Measurements from ENCODE around the gene MYO1H.
"Not testable (repeated sequence)": the region's sequence is repeated elsewhere in the genome, so short reads cannot be mapped to it uniquely, and the experiment has no call there.

The MYO1H gene, protein sequence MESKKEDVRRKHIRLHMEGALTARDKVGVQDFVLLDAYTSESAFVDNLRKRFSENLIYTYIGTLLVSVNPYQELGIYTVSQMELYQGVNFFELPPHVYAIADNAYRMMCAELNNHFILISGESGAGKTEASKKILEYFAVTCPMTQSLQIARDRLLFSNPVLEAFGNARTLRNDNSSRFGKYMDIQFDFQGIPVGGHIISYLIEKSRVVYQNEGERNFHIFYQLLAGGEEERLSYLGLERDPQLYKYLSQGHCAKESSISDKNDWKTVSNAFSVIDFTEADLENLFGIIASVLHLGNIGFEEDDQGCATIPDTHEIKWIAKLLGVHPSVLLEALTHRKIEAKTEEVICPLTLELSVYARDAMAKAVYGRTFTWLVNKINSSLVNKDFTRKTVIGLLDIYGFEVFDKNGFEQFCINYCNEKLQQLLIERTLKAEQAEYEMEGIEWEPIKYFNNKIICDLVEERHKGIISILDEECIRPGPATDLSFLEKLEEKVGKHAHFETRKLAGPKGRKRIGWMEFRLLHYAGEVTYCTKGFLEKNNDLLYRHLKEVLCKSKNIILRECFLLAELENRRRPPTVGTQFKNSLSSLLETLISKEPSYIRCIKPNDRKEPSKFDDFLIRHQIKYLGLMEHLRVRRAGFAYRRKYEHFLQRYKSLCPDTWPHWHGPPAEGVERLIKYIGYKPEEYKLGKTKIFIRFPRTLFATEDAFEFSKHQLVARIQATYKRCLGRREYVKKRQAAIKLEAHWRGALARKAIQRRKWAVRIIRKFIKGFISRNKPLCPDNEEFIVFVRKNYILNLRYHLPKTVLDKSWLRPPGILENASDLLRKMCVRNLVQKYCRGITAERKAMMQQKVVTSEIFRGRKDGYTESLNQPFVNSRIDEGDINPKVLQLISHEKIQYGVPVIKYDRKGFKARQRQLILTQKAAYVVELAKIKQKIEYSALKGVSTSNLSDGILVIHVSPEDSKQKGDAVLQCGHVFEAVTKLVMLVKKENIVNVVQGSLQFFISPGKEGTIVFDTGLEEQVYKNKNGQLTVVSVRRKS

DNA sequence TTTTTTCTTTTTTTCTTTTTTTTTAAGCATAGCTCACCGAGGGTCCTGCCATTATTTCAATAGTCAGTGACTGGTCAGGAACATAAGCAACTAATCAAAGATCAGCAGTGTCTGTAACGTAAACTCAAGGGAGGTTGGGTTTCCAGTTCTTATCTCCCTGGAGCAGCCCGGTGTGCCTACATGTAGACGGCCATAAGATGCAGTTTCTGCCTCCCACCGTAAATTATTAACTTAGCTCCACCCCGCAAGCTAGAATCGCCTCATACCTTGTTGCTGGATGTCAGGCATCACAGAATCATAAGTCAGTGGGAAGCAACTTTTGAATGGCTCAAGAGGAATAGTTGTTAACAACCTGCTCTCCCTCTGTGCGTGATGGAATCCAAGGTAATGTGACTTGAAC lies at the start of gene MYO1H:
MYO1H (plus strand) TSS at position 312 of the 400 bp plus-strand sequence; CDS start at position 373, 61 bp downstream.
- DNase-seq (ENCODE audit: low spot score): no peak

DNA sequence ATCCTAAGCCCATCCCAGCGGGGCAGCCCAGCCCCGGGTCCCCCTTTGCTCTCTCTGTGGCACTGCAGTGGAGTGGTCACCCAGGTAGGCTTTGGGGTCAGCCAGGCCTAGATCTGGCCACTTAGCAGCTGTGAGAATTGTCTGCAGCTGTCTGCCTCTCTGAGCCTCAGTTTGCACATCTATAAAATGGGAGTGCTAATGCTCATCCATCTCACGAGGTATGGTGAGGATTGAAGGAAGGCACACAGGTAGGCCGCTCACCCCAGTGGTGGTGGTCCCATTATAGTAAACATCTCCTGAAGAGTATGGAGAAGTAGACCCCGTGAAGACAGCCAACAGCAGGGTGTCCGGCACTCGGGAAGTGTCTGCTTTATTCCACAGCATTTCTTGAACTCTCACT lies 47.9 kb upstream of the MYO1H start:
- no peak for DNase-seq (ENCODE audit: low spot score)

DNA sequence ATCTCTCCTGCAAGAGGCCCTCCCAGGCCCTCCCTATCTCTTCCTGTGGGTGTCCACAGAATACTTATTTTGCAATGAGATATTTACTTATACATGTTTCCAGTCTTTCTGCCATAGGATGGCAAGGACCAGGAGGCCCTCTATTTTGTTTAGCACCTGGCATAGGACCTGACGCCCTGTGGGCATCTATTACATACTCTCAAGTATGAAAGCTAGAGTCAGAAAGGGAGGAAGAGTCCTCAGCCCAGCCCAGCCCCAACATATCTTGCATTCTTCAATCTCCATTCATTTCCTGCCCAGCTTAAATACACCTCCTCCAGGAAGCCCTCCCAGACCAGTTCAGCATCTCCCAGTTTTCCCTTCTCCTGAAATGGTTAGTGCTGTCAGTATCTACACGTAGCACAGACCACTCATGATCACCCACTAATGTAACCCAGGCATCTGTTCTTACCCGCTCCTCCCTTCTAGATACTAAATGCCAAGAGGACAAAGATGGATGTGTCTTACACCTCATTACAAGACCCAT lies 46.0 kb upstream of the MYO1H start:
- DNase-seq (ENCODE audit: low spot score): no peak

DNA sequence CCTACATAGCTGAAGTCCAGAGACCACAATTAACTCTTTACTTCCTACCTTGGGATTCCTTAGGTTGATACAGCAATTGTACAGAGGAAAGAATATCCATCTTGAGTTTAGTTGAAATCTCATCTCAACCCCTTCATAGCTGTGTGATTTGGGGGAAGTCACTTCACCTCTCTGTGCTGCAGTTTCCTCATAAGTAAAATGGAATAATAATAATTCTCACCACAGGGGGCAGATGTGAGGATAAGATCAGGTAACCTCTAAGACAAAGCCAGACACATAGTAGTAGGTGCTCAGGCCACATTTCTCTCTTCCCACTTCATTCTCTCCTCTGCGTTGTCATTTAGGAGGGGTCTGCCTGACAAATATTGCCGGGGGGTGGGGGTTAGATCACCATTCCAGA lies 45.3 kb upstream of the MYO1H start:
- no peak for DNase-seq (ENCODE audit: low spot score)

DNA sequence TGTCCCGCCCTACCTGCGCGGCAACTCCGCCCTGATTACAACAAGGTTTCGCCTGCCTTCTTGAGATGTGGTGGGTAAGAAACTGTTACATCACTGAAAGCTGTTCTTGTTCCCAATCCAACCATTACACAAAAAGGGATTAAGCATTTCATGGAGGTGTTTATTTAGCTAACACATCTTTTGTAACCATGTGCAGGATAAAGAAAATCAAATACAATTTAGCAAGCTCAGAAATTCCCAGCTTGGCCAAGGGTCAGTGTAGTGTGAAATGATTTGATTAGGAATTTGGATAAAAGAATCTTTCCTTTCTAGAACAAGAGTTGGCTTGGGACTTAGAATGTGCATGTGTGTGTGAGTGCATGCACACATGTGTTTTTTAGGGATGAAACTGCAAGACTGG lies 44.9 kb upstream of the MYO1H start:
- no peak for DNase-seq (ENCODE audit: low spot score)

DNA sequence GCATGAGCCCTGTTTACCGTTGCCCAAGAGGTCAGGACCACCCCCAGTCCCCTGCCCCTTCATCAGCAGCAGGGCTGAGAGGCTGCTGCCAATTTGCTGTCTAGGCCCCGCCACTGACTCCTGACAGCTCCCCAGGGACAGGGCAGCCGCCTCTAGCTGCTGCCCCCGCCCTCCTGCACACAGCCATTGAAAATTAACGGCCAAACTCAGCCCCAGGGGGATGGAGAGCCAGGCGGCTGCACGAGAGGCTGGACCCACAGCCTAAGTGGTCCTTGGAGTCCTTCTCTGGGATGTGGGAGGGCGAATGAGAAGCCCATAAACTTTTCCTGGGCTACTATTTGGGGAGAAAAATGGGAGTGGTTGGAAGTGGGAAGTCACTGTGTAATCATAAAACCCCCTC lies 43.2 kb upstream of the MYO1H start:
- no peak for DNase-seq (ENCODE audit: low spot score)

DNA sequence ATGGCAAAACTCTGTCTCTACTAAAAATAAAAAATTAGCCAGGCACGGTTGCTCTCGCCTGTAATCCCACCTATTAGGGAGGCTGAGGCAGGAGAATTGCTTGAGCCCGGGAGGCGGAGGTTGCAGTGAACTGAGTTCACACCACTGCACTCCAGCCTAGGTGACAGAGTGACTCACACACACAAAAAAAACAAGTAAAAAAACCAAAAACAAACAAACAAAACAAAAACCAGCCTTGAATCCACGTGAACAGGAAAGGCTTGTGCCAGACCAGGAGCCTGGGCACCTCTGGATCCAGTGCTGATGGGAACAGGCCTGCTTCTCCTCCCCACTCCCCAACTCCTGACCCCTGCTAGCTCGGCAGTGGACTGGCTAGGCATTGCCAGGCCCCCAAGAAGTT lies 42.2 kb upstream of the MYO1H start:
- no peak for DNase-seq (ENCODE audit: low spot score)

DNA sequence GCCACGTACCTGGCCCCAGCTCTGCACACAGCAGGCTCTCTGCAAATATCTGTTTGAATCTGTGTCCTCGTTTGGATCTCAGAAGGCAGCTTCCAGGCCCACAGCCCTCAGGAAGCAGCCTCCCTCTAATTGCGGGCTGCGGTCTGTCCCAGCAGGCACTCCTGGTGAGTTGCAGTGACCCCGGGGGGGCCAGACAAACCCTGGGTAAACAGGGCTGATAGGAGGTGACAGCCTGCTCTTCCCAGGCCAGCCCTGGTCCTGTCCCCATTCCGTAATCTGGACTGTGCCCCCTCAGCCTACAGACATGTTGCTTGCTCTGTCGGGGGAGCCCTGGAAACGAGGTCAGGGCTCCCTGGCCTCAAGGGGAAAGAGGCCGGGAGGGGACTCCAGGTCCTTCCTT lies 40.6 kb upstream of the MYO1H start:
- DNase-seq (ENCODE audit: low spot score): no peak

DNA sequence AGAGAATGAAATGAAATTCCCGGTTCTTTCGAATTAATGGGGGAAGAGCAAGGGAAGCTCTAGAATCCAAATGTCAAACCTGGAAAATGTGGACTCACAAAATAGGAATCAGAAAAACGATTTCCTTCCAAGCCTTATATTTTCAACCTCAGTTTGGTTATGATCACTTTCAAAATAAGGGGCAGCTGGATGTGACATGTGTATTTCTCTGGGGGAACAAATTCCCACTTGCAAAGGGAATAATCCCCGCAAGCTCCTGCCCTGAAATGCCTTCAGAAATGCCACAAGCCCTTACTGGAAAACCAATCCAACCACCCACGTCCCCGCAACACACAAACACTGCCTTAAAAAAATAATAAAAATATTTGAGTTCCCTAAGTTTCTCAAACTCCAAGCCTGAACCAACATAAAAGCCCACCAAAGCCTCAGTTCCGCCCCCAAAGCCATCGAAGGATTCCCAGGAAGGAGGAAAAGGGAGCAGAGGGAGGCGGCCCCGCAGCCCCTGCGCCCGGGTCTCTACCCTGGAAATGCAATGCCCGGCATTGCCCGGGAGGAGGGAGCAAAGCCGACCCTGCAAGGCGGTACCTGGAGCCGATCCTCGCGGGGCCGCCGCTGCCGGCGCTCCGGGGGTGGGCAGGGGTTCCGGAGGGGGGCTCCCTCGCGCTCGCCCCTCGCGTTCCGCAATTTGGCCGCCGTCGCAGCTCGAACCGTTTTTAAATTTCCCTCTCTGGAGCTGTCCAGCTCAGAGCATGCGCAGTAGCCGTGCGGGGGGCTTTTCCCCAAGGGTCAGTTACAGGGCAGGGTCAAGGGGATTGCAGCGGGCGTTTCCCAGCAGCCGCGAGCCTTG lies 38.9 kb upstream of the MYO1H start, which contains the start of gene FOXN4:
FOXN4 (minus strand) TSS at position 751 of the 847 bp plus-strand sequence. CDS start 963 bp downstream, outside the sequence.
- DNase-seq (ENCODE audit: low spot score): no peak

DNA sequence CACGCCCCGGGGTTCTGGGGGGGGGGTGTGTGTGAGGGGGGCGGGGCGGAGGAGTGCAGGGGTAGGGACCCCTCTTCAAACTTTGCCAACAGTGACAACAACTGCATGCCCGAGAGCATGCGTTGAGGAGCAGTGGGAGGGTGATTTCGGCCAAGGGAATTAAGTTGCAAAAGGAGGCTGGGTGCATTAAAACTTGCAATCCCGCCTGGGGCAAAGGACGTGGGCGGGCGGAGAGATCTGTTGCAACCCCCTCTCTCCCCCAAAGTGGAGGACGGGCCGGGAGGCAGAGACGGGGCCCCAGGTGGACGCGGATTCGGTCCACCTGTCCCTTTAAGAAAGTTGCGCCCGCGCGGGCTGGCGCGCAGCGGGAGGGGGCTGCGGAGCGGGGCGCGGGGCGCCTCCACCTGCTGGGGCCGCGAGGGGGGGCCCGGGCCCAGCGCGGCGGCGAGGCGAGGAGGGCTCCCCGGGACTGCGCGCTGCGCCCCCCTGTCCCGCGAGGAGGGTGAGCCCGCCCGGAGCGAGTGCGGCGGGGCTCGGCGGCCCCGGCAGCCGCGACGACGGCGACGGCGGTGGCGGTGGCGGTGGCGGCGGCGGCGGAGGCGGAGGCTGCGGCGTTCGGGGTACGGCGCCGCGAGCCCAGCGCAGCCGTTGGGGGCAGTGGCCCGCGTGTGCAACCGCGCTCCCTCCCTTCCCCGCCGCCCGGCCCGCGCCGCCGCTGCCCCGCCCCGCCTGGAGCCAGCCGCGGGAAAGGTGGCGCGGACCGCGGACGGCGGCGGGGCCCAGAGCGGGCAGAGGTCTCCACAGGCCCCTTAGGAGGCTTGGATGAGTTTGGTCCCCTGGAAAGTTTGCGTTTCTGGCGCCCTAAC lies 38.1 kb upstream of the MYO1H start:
- DNase-seq (ENCODE audit: low spot score): peak; percentile 21

DNA sequence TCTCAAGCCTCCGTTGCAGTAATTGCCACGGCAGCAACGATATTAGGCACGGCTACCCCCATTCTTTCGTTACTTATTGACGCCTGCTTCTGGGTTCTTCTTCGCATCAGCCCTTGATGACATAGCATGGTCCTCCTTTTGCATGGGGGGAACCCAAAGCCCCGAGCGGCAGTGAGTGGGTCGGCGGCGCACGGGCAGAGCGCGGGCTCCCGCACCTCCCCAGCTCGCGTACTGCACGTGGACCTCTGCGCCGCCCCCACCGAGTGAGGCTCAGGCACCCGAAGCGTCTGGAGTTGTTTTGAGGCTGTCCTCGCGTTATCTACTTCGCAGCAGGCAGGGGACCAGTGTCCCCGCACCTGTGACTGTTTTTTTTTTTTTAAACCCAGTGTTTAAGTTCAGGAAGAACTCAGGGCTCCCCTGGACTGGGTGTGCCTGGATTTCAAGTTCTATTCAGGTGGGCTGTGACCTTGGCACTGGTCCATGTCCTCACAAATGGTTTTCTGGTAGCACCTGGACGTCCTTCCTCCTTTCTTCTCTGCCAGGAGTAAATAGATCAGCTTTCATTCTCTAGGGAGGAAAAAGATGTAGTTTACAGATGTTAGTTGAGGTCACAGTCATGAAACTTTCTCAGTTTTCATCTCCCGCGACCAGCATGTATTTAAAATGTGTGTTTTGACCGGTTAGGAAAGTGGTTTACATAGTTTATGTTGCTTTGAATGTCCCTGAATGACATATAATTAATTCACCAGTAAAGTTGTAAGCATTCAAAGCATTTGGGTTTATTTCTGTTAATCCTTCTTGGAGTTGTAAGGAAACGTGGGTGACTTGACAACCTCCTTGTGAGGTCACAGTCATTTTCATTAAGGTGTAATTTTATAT lies 37.2 kb upstream of the MYO1H start:
- DNase-seq (ENCODE audit: low spot score): peak; percentile 16

DNA sequence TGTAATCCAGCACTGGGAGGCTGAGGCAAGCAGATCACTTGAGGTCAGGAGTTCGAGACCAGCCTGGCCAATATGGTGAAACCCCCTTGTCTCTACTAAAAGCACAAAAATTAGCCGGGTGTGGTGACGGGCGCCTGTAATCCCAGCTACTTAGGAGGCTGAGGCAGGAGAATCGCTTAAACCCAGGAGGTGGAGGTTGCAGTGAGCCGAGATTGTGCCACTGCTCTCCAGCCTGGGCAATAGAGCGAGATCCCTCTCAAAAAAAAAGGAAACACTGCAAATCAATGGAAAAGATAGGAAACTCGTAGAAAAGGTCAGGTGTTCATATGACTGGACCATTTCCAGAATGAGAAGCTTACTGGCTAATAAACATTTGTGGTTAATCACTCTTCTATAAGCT lies 26.4 kb upstream of the MYO1H start:
- not testable (repeated sequence) for DNase-seq (ENCODE audit: low spot score)

DNA sequence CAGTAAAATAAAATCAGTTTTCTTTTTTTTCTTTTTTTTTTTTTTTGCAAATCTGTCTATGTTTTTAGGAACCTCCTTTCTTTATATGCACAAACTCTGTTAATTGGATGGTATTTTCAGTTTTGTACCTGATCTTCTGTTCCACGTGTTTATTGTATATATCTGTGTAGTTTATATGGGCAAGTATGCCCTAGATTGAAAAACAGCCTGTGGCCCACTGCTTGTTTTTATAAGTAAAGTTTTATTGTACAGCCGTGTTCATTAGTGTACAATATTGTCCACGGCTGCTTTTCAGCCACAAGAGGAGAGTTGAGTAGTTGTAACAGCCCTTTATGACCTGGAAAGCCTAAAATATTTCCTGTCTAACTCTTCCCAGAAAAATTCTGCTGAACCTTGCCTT lies 18.7 kb upstream of the MYO1H start:
- no peak for DNase-seq (ENCODE audit: low spot score)

DNA sequence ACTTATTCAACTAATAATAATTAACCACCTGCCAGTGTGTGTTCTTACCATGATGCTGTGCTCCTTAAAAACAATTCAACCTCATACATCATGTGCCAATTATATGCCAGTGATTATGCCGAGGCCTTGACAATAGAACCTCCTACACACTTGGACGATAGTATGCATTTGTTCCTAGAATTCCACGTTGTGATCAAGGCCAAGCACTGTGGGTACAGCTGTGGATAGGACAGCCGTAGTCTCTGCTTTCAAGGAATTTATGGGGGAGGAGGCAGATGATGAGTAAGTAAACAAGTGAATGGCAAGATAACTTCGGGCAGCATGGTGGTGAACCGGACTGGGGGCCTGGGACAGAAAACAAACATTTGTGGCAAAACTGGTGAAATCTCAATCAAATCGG lies 18.0 kb upstream of the MYO1H start:
- no peak for DNase-seq (ENCODE audit: low spot score)

DNA sequence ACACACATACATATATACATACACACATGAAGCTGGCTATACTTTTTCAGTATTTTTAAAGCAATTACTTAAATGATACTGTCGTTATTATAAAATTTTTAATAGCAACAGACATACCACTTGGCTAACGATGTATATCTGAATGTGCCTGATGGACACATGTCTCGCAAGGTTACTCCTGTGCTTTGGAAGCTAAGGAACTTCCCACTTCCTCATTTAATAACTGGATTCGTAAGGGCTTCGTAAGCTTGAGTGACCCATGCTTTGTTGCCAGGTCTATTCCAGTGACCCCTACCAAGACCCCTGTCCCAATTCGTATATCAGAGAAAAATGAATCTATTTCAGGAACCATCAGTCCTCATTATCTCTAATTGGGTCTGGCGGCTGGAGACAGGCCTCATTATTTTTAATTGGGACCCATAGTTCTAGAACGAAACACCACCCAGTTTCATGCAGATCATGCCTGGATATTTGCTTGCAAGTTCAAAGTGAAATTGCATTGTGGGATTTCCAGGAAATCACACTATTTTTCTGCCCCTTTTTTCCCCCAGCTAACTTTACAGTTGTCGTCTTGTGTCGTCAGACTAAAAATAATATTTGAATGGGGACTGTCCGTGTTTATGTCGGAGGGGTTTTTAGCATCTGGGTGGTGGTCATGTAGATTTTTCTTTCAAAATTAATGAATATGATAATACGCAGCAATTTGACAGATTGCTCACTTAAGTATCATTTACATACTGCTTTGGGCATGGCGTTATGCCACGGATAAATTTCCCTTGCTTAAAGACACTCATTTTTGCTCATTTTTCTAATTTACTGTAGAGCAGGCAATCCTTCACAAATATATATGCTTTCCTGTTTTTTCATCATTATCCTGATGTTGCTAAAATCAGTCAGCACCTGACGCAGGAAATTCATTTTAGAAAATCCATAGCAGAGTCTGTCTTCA lies 17.1 kb upstream of the MYO1H start:
- no peak for DNase-seq (ENCODE audit: low spot score)

DNA sequence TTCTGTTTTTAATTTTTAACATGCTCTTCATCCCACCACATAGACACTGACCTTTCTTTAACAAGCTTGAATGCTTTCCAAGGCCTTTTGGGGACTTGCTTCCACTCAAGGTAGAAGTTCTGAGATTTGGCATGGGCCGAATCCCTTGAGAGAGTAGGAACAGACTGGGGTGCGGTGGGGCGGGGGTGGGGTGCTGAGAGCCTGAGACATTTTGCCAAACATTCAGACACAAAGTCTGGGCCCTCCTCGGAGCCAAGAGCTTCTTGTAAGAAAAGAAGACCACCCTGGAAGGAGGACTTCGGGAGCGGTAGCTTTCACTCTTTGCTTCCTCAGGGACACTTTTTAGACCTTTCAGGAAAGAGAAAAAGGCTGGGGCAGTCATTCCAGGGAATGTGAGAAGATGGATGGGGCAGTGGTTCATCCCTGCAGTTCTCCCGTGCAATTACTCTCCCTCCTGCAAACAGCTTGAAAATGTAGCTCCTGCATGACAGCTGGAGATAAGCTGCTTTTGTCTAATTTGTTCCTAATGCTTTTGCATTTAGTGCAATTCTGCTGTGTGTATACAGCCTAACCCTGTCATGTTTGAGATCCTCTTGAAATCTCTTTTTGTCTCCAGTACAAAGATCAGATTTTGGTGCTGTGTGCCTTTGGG lies 16.3 kb upstream of the MYO1H start:
- no peak for DNase-seq (ENCODE audit: low spot score)

DNA sequence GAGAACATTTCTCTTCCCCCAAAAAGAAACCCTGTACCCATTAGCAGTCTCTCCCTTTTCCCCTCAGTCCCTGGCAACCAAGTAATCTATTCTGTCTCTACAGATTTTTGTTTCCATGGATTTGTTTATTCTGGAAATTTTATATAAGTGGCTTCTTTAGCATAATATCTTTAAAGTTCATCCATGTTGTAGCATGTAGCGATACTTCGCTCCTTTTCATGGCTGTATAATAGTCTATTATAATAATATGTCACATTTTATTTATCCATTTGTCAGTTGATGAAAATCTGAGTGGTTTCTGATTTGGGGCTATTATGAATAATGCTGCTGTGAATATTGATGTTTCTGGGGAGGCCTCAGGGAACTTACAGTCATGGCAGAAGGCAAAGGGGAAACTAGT lies 12.8 kb upstream of the MYO1H start:
- DNase-seq (ENCODE audit: low spot score): no peak

DNA sequence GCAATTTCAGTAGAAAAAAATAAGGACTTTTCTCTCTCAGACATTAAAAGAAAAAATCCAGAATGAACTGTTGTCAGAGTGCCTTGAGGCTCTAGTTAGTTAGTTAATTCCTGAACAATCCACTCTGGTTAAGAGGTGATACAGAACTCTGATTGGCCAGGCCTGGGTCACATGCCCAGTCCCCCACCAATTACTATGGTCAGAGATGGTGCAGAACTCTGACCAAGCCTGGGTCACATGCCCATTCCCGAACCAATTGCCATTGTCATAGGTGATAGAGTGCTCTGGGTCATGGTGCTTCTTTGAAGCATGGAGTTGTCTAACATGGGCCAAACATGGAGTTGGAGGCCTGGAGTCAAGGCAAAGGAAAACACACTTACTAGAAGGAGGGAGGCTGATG lies 11.1 kb upstream of the MYO1H start:
- no peak for DNase-seq (ENCODE audit: low spot score)

Data from SW480 (cell line).